HCT116 (cell line): ENCODE measurements around the gene SNAI1. TPM values are rescaled to one million over a fixed set of nuclear protein-coding genes. Genes with fewer than 3 reads are reported as not detected.

ENCODE experiments used
- ATAC-seq: fragments of 200-7000 bp; cut with Tn5 transposase; 2 replicates; pipeline ENCODE4 v1.9.1; 2020; ENCODE audit warnings: mild to moderate bottlenecking, moderate library complexity
- BruUV-seq: library from RNA; stranded (reverse); fragments of 400-500 nt; replicated peaks from 2 replicates; lab custom pipeline; 2021; lab: Mats Ljungman, UMichigan
- CTCF ChIA-PET: fragments of 300-600 bp; sonication (Branson Sonifier 250); formaldehyde crosslinking; loops from one replicate; lab custom pipeline; 2021; ENCODE audit warnings: antibody characterized with exemption; lab: Charles Lee
- POLR2A ChIA-PET: fragments of 300-600, 350-600 bp; sonication (Branson Sonifier 250); formaldehyde crosslinking; loops from one replicate; lab custom pipeline; 2021; ENCODE audit warnings: antibody characterized with exemption; lab: Charles Lee
- RAD21 ChIA-PET, 2 experiments: fragments of 300-600 bp; sonication (Branson Sonifier 250); formaldehyde crosslinking; loops; one replicate each; lab custom pipeline; 2023; ENCODE audit warnings: low total read pairs in 2 of 2; ENCODE audit not compliant: uncharacterized antibody in 2 of 2, unreplicated experiment in 2 of 2, low non-redundant PET in 1 of 2; lab: Charles Lee
- DNase-seq: peaks from one replicate; pipeline ENCODE4 v3.0.0-alpha.2; 2010; ENCODE audit warnings: low read depth, low spot score
- H2AFZ ChIP-seq: fragments of 200-600 bp; shearing (Covaris generic), sonication (generic); 2 replicates; pipeline ENCODE4 v1.6.1; 2017; ENCODE audit warnings: low read depth, mixed run types, mixed read lengths, antibody characterized with exemption, low read length; ENCODE audit not compliant: poor library complexity, severe bottlenecking
- H3K27ac ChIP-seq: 2 replicates; pipeline ENCODE4 v1.5.1; 2012; ENCODE audit warnings: low read depth, low read length
- H3K27me3 ChIP-seq: fragments of 200-600 bp; sonication (generic); 2 replicates; pipeline ENCODE4 v1.6.1; 2016; ENCODE audit warnings: mixed run types, low read length, mixed read lengths; ENCODE audit not compliant: insufficient read depth
- H3K36me3 ChIP-seq, 2 experiments: fragments of 200-500 bp in 1 of 2; fragments of 200-600 bp in 1 of 2; sonication (Bioruptor generic) in 1 of 2; sonication (generic) in 1 of 2; 2 replicates each; pipeline versions ENCODE4 v1.5.1 to v1.6.1; 2014 to 2016; ENCODE audit warnings: low read length in 2 of 2, inconsistent platforms in 1 of 2, mixed read lengths in 1 of 2, mixed run types in 1 of 2; ENCODE audit not compliant: insufficient read depth in 2 of 2, control insufficient read depth in 1 of 2
- H3K4me1 ChIP-seq, 2 experiments: fragments of 200-600 bp in 1 of 2; sonication (generic) in 1 of 2; 2 replicates each; pipeline versions ENCODE4 v1.5.1 to v1.6.1; 2012 to 2017; ENCODE audit warnings: low read length in 2 of 2, inconsistent platforms in 1 of 2, mild to moderate bottlenecking in 1 of 2, mixed read lengths in 1 of 2, mixed run types in 1 of 2, moderate library complexity in 1 of 2; ENCODE audit not compliant: insufficient read depth in 2 of 2, control insufficient read depth in 1 of 2
- H3K4me2 ChIP-seq: fragments of 200-600 bp; sonication (generic); 2 replicates; pipeline ENCODE4 v1.6.1; 2017; ENCODE audit warnings: mixed run types, low read length, mixed read lengths
- H3K4me3 ChIP-seq, 2 experiments: fragments of 200-600 bp in 1 of 2; sonication (generic) in 1 of 2; replicated peaks in 1 of 2; 2 replicates each; pipeline ENCODE4 v1.5.1; 2011 to 2016; ENCODE audit warnings: low read length in 2 of 2, control low read depth in 1 of 2, low read depth in 1 of 2, mild to moderate bottlenecking in 1 of 2, mixed read lengths in 1 of 2, mixed run types in 1 of 2
- H3K79me2 ChIP-seq: fragments of 200-600 bp; sonication (generic); 2 replicates; pipeline ENCODE4 v1.6.1; 2017; ENCODE audit warnings: mild to moderate bottlenecking, mixed run types, low read length, moderate library complexity, mixed read lengths; ENCODE audit not compliant: insufficient read depth
- H3K9ac ChIP-seq: fragments of 200-600 bp; sonication (generic); 2 replicates; pipeline ENCODE4 v1.6.1; 2016; ENCODE audit warnings: low read length, mixed read lengths
- H3K9me2 ChIP-seq: fragments of 200-600 bp; sonication (generic), shearing (Covaris generic); 2 replicates; pipeline ENCODE4 v1.6.1; 2017; ENCODE audit warnings: mixed run types, mild to moderate bottlenecking, moderate library complexity; ENCODE audit not compliant: insufficient read depth
- H3K9me3 ChIP-seq, 2 experiments: fragments of 200-500 bp in 1 of 2; fragments of 200-600 bp in 1 of 2; sonication (Bioruptor generic) in 1 of 2; sonication (generic) in 1 of 2; 2 replicates each; pipeline ENCODE4 v1.6.1; 2014 to 2017; ENCODE audit warnings: low read length in 2 of 2, mixed read lengths in 2 of 2, inconsistent platforms in 1 of 2, low read depth in 1 of 2, mild to moderate bottlenecking in 1 of 2, mixed run types in 1 of 2, moderate library complexity in 1 of 2; ENCODE audit not compliant: control insufficient read depth in 1 of 2, insufficient read depth in 1 of 2
- H4K20me1 ChIP-seq: fragments of 200-600 bp; sonication (generic), shearing (Covaris generic); 2 replicates; pipeline ENCODE4 v1.6.1; 2017; ENCODE audit warnings: mixed run types, mild to moderate bottlenecking, moderate library complexity; ENCODE audit not compliant: insufficient read depth
- CBX3 ChIP-seq: IDR thresholded peaks from 2 replicates; pipeline ENCODE4 v1.6.1; 2012; ENCODE audit warnings: low read depth
- CEBPB ChIP-seq: IDR thresholded peaks from 2 replicates; pipeline ENCODE4 v1.6.1; 2012; ENCODE audit warnings: low read depth
- CTCF ChIP-seq, 3 experiments: fragments of 200-600 bp in 1 of 3; sonication (generic) in 1 of 3; IDR thresholded peaks in 2 of 3; conservative IDR thresholded peaks in 1 of 3; 2 replicates each; pipeline ENCODE4 v1.5.1; 2012 to 2017; ENCODE audit warnings: low read depth in 2 of 3, low read length in 2 of 3, antibody characterized with exemption in 1 of 3, borderline replicate concordance in 1 of 3, control low read depth in 1 of 3, mild to moderate bottlenecking in 1 of 3, mixed read lengths in 1 of 3, mixed run types in 1 of 3, moderate library complexity in 1 of 3; ENCODE audit not compliant: insufficient read depth in 1 of 3
- EZH2 ChIP-seq: fragments of 200-600 bp; sonication (generic); IDR thresholded peaks from 2 replicates; pipeline ENCODE4 v1.6.1; 2017; ENCODE audit warnings: antibody characterized with exemption, mixed run types
- EZH2phosphoT487 ChIP-seq: fragments of 200-600 bp; IDR thresholded peaks from 2 replicates; pipeline ENCODE4 v1.6.1; 2018; ENCODE audit warnings: antibody characterized with exemption, borderline replicate concordance
- RAD21 ChIP-seq: IDR thresholded peaks from 2 replicates; pipeline ENCODE4 v1.6.1; 2012; ENCODE audit warnings: low read depth, mild to moderate bottlenecking
- SP1 ChIP-seq: IDR thresholded peaks from 2 replicates; pipeline ENCODE4 v1.6.1; 2012; ENCODE audit warnings: low read depth
- SRF ChIP-seq: IDR thresholded peaks from 2 replicates; pipeline ENCODE4 v1.6.1; 2012; ENCODE audit warnings: low read depth
- YY1 ChIP-seq: IDR thresholded peaks from 2 replicates; pipeline ENCODE4 v1.6.1; 2011; ENCODE audit warnings: low read length, low read depth, moderate library complexity, mild to moderate bottlenecking; ENCODE audit not compliant: insufficient replicate concordance; ENCODE audit errors: extremely low read depth
- ZBTB33 ChIP-seq: IDR thresholded peaks from 2 replicates; pipeline ENCODE4 v1.6.1; 2011; ENCODE audit warnings: mild to moderate bottlenecking, low read length, moderate library complexity; ENCODE audit not compliant: insufficient replicate concordance; ENCODE audit errors: extremely low read depth
- ZFX ChIP-seq: fragments of 450-650 bp; IDR thresholded peaks from 2 replicates; pipeline ENCODE4 v1.6.1; 2017
- intact Hi-C: fragments of 100-400 bp; cut with micrococcal nuclease; formaldehyde crosslinking; loops from 2 replicates; pipeline ENCODE4 v1.10.0; 2022
- total RNA-seq: library from RNA; stranded (reverse); gene quantifications from one replicate; pipeline ENCODE4 v1.2.1, GENCODE V29; 2021; ENCODE audit not compliant: unreplicated experiment

SNAI1 gene
- total RNA-seq, 1 experiment from 2014 or later: 13.4 TPM

DNA sequence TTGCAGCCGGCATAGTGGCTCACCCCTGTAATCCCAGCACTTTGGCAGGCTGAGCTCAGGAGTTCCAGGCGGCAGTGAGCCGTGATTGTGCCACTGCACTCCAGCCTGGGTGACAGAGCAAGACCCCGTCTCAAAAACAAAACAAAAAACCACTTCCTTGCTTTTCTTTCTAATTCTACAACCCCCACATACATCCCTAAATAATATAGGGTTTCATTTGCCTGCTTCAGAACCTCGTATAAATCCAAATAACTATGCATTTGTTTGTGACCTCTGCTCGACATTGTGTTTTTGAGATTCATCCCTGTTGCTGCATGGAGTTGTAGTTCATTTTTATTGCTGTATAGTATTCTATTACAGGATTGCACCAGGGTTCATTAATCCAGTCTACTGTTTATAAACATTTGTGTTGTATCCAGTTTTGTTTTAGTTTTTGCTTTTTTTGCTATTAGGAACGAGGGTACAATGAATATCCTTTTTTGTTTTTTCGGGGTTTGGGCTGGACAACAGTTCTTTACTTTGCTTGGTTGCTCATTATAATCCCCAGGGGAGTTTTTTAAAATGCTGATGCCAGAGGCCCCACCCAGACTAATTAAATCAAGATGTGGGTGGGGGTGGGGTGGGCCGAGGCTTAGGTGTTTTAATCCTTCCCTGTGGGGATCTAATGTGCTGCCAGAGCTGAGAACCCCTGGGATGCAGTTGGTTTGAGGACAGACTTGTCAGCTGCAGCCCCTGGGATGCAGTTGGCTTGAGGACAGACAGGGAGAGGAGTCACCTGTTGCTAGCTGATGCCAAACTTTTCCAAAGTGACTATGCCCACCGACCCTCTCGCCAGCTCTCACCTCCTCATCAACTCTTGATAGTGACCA lies 2.4 kb upstream of the SNAI1 start:
- BruUV-seq: no TSS peak
- Histone ChIP-seq H3K27ac (no peak overlapping the region), H3K9ac (no peak overlapping the region), H3K9me2 (no peaks in the 10 kb centered on the region), H4K20me1 (no peaks in the 10 kb centered on the region), H3K27me3 (no peaks in the 10 kb centered on the region), H3K4me1 (peaks cover 12 to 42% of the 10 kb centered on the region in 2 experiments), H2AFZ (no peak overlapping the region), H3K4me3 (no peak overlapping the region), H3K79me2 (peaks cover 26% of the 10 kb centered on the region), H3K9me3 (no peaks in the 10 kb centered on the region), H3K36me3 (peaks cover 8 to 17% of the 10 kb centered on the region in 2 experiments; a peak in 2 of 4 replicates), H3K4me2 (no peak overlapping the region)
- DNase-seq: no peak
- ATAC-seq: no peak
- RAD21 ChIA-PET: interaction anchor here (0.6 to 2.4 kb wide), 4 partner anchors 90 to 192 kb away, joined by 3 to 25 read pairs (median 6); no protein-coding TSS in a partner anchor
- POLR2A ChIA-PET: interaction anchor here (1.1 kb wide), 1 partner anchor 211 kb away, joined by 3 read pairs; no protein-coding TSS in a partner anchor
- CTCF ChIA-PET: interaction anchor here (0.7 to 6.9 kb wide), 6 partner anchors 44 to 199 kb away, joined by 3 to 128 read pairs (median 4); partner anchors contain the start of gene RNF114
- TF ChIP-seq YY1 (no peak), SP1 (no peak), EZH2phosphoT487 (no peak), CBX3 (no peak)
- intact Hi-C loops: loop anchor here (5.0 kb wide), 1 partner anchor 187 kb away; no protein-coding TSS in a partner anchor

GRCh38 chr20:49981218-49982071 lies 1.3 kb upstream of the SNAI1 start:
- ChIA-PET RAD21 (interaction anchor here (0.6 to 1.2 kb wide), 4 partner anchors 90 to 190 kb away, joined by 3 to 4 read pairs (median 3); no protein-coding TSS in a partner anchor), CTCF (interaction anchor here (0.7 to 6.9 kb wide), 2 partner anchors 65 to 89 kb away, joined by 3 to 128 read pairs; no protein-coding TSS in a partner anchor)
- TF ChIP-seq YY1 (no peak), CEBPB (no peak), ZBTB33 (no peak), RAD21 (no peak), ZFX (no peak), SP1 (no peak), SRF (no peak), CTCF (IDR thresholded peaks at IDR 0.05 in 2 of 3, conservative IDR thresholded peaks at IDR 0.05 in 1 of 3; ENCODE audit: borderline replicate concordance in 1 of 3, insufficient read depth in 1 of 3, low read depth in 2 of 3, low read length in 2 of 3) (no peak), EZH2 (no peak), CBX3 (no peak)

More at GRCh38 chr20:49981218-49982071, 1.3 kb upstream of the SNAI1 start:
- Histone ChIP-seq H3K4me2 (peak overlapping the region; percentile 76), H3K36me3 (peaks cover 10 to 28% of the 10 kb centered on the region in 2 experiments), H2AFZ (no peak overlapping the region), H3K27me3 (no peaks in the 10 kb centered on the region), H3K4me1 (peaks cover 12 to 51% of the 10 kb centered on the region in 2 experiments), H3K9ac (peak overlapping the region; percentile 55), H3K9me3 (no peaks in the 10 kb centered on the region), H3K4me3 (no peak overlapping the region), H3K9me2 (no peaks in the 10 kb centered on the region), H4K20me1 (no peaks in the 10 kb centered on the region), H3K27ac (peak overlapping the region; percentile 59; the same call in 1 of the 2 replicates), H3K79me2 (peaks cover 36% of the 10 kb centered on the region)
- intact Hi-C loops: loop anchor here (5.0 kb wide), 1 partner anchor 186 kb away; no protein-coding TSS in a partner anchor
- ATAC-seq (no peak), DNase-seq (no peak)
- POLR2A ChIA-PET: interaction anchor here (1.5 kb wide), 1 partner anchor 89 kb away, joined by 7 read pairs; no protein-coding TSS in a partner anchor
- BruUV-seq: no TSS peak
